Frontal cortex (tissue), 4 donors: Measurements from ENCODE around the gene CMTM5. TPM values are rescaled to one million over a fixed set of nuclear protein-coding genes. Genes with fewer than 3 reads are reported as not detected.
A peak's percentile ranks its signal among the peaks of the same experiment; 100 is the strongest.

Experiments used
- DNase-seq, 2 donors: peaks; one replicate each; pipeline ENCODE4 v3.0.0; 2012; ENCODE audit warnings: low spot score in 2 of 2
- FAIRE-seq: peaks from 2 replicates; lab custom pipeline; 2012; peaks lifted over from hg19 to GRCh38; lab: Jason Lieb, UNC
- small RNA-seq: library from RNA; depleted of rRNA; stranded (forward); fragments of <200 nt; gene quantifications from one replicate; pipeline ENCODE3, GENCODE V24; 2014
- total RNA-seq: library from RNA; depleted of rRNA; stranded (reverse); fragments of >200 nt; gene quantifications from one replicate; pipeline ENCODE4 v1.2.3, GENCODE V29; 2014
- donor health status: control.
- donor health status: control.
- donor health status: control.

CMTM5 gene
- total RNA-seq, 1 donor from 2014 or later = 1.6 TPM

DNA sequence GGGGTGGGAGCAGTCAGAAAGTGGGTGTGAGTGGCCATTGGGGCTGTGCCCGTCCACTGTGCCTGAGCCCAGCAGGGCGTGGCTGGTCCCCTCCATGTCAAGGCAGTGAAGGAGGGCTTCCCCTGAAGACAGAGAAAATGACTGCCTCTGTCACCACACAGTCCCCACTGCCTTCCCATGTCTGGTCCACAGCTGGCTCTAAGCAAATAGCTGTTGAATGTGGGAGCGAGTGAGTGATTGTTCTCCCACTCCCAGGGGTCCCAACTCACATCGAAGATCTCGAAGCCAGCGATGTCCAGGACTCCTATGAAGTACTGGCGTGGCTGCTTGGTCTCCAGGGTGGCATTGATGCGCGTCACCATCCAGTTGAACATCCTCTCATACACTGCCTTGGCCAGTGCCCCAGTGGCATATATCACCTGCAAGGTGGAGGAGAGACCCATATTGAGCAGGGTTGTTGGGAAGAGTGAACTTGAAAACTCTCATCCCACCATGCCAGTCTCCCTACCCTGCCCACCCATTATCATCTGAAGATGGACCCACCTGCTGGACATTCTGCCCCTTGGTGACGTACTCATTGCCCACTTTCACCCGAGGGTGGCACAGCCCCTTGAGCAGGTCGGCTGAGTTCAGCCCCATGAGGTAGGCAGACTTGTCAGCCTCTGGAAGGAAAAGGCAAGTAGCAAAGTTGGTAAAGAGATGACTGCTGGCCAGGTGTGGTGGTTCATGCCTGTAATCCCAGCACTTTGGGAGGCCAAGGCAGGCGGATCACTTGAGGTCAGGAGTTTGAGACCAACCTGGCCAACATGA is 52.0 kb downstream of the CMTM5 start:
- no peak for FAIRE-seq

More for the DNA sequence above, 52.0 kb downstream of the CMTM5 start:
- DNase-seq = no peak

Small RNA genes lying within 50 kb of the gene (small RNA-seq; reads per million reads assigned to genes)
- gene MIR208A = not detected
- 0.43 reads per million, percentile 32 among the genes with 10 or more reads in this experiment for gene MIR208B

Other genes with a start within 250 kb of the CMTM5 start
- gene SLC7A8, start 193.4 kb upstream of the CMTM5 start, total RNA-seq = 4.1 TPM
- not detected for gene RNF212B, start 139.1 kb upstream of the CMTM5 start, total RNA-seq
- gene HOMEZ, start 90.9 kb upstream of the CMTM5 start, total RNA-seq = 2.0 TPM
- 4.5 TPM for gene PPP1R3E, start 74.2 kb upstream of the CMTM5 start, total RNA-seq
- 10.6 TPM for gene BCL2L2, start 70.2 kb upstream of the CMTM5 start, total RNA-seq
- 70.1 TPM for gene PABPN1, start 55.6 kb upstream of the CMTM5 start, total RNA-seq
- gene SLC22A17, start 24.2 kb upstream of the CMTM5 start, total RNA-seq = 154 TPM
- gene EFS, start 11.9 kb upstream of the CMTM5 start, total RNA-seq = 6.9 TPM
- not detected for gene IL25, start 4.2 kb upstream of the CMTM5 start, total RNA-seq
- gene MYH6, start 31.2 kb downstream of the CMTM5 start, total RNA-seq = not detected
- gene MYH7, start 58.6 kb downstream of the CMTM5 start, total RNA-seq = 0.41 TPM
- 44.4 TPM for gene NGDN, start 92.7 kb downstream of the CMTM5 start, total RNA-seq
- 1.2 TPM for gene ZFHX2, start 174.7 kb downstream of the CMTM5 start, total RNA-seq
- 23.6 TPM for gene THTPA, start 179.2 kb downstream of the CMTM5 start, total RNA-seq
- 12.6 TPM for gene AP1G2, start 190.7 kb downstream of the CMTM5 start, total RNA-seq
- 32.2 TPM for gene JPH4, start 201.7 kb downstream of the CMTM5 start, total RNA-seq